GM06990 (cell line): ENCODE data around the gene DAAM1.

Source experiments
- DNase-seq: peaks from one replicate; pipeline ENCODE4 v3.0.0-alpha.2; 2011; ENCODE audit not compliant: insufficient read length; ENCODE audit errors: extremely low read depth
- H3K27me3 ChIP-seq: replicated peaks from 2 replicates; pipeline ENCODE4 v1.6.0; 2011; ENCODE audit warnings: low read length; ENCODE audit not compliant: control insufficient read depth, insufficient read depth
- H3K36me3 ChIP-seq: 2 replicates; pipeline ENCODE4 v1.5.1; 2011; ENCODE audit warnings: low read length; ENCODE audit not compliant: control insufficient read depth, insufficient read depth
- H3K4me3 ChIP-seq: replicated peaks from 2 replicates; pipeline ENCODE4 v1.5.1; 2011; ENCODE audit warnings: low read depth, mild to moderate bottlenecking, control low read depth, low read length
- CTCF ChIP-seq: IDR thresholded peaks from 2 replicates; pipeline ENCODE4 v1.5.1; 2011; ENCODE audit warnings: low read length, control low read depth, mild to moderate bottlenecking, inconsistent platforms; ENCODE audit not compliant: insufficient read depth, poor library complexity, severe bottlenecking

The DAAM1 gene

DNA sequence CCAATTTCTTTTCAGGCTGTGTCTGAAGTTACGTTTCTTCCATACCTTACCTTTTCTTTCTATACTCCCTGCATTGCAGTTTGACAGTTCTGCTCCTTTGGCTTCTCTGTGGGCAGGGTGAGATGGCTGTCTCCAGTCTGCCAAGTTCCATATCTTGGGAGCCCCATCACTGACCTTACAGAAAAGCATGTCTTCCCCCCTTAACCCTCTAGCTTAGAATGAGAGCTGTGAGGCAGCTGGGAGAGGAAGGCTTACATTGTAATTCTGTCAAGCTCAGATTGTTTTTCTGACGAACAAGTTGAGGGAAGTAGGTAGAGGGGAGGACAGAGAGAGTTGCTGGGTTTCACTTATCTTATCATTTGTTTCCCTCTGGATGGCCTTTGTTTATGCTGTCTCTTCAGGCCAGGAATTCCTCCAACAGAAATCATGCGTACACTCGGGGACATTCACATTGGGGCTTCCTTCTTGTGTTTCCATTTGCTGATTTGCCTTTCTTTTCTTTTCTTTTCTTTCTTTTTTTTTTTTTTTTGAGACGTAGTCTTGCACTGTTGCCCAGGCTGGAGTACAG lies 9.3 kb downstream of the DAAM1 start:
- Histone ChIP-seq H3K27me3 (no peaks in the 10 kb centered on the region), H3K36me3 (no peaks in the 10 kb centered on the region), H3K4me3 (no peak overlapping the region)
- no peak for DNase-seq
- no peak for TF ChIP-seq CTCF

- DNase-seq = no peak
- Histone ChIP-seq H3K4me3 (no peak overlapping the region), H3K36me3 (no peaks in the 10 kb centered on the region), H3K27me3 (no peaks in the 10 kb centered on the region)
- peak; percentile 3 for TF ChIP-seq CTCF
Observed at GRCh38 chr14:59199205-59199604, 10.7 kb downstream of the DAAM1 start.

DNA sequence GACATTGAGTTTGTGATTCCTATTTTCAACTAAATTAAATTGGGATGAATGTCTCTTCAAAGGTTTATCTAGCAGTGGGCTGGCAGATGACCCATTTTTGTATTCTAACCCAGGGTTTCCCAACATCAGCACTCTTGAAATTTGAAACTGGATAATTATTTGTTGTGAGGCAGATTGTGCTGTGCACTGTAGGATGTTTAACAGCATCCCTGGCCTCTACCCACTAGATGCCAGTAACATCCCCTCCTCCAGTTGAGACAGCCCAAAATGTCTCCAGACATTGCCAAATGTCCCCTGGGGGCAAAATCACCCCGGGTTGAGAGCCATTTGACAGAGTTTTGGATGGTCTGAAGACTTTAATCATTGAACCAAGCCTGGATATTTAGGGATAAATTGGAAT lies 11.1 kb downstream of the DAAM1 start:
- no peak for TF ChIP-seq CTCF
- Histone ChIP-seq H3K36me3 (no peaks in the 10 kb centered on the region), H3K4me3 (no peak overlapping the region), H3K27me3 (no peaks in the 10 kb centered on the region)
- DNase-seq = no peak

DNA sequence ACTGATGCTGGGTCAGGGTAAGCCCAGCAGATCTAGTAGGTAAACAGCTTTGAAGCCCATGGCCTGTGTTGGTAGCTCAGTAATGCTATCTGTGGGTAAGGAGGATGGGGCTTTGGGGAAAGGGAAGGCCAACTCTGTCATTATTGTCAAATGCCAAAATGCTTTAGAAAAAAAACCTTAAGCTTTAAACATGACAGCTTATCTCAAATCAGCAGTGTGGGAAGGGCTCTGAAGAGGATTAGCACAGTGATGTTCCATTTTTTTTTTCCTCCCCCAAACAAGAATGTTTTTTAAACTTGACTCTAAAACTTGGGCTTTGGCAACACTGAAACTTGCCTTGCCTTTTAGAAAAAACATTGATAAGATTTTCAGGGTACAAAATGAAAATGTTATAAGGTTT lies 11.7 kb downstream of the DAAM1 start:
- Histone ChIP-seq H3K27me3 (no peaks in the 10 kb centered on the region), H3K4me3 (no peak overlapping the region), H3K36me3 (no peaks in the 10 kb centered on the region)
- no peak for DNase-seq
- no peak for TF ChIP-seq CTCF

- Histone ChIP-seq H3K36me3 (no peaks in the 10 kb centered on the region), H3K4me3 (no peak overlapping the region), H3K27me3 (no peaks in the 10 kb centered on the region)
- no peak for TF ChIP-seq CTCF
- DNase-seq = no peak
Observed at GRCh38 chr14:59202031-59202430, 13.6 kb downstream of the DAAM1 start.

DNA sequence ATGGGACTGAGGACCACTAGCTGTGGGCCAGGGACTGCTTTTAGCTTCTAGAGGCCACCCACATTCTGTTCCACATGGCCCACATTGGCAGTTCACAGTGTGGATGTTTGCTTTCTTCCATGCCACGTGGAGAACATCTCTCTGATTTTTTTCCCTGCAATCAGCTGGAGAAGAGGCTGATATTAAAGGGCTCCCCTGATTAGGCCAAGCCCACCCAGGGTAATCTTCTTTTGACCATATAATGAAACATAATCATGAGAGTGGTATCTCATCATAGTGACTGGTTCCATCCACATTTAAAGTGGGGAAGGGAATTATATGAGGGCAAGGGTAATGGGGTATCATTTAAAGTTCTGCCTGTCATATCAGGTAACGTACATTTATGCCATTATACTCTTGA lies 15.8 kb downstream of the DAAM1 start:
- no peak for DNase-seq
- TF ChIP-seq CTCF = no peak
- no peaks in the 10 kb centered on the region for H3K27me3 ChIP-seq
- H3K36me3 ChIP-seq = no peaks in the 10 kb centered on the region
- H3K4me3 ChIP-seq = no peak overlapping the region
